Activated CD4-positive, alpha-beta T cell treated with anti-CD3 and anti-CD28 coated beads, Interleukin-2, Interleukin-4, amounts not matched to agents 100 ng/mL and 50 ng/mL, durations not matched to agents 16 hours and 8 hours (primary cell): ENCODE measurements around the gene RYR2.

Experiments
- DNase-seq: peaks from one replicate; pipeline ENCODE4 v3.0.0-alpha.2; 2020; ENCODE audit warnings: low spot score

Gene RYR2

DNA sequence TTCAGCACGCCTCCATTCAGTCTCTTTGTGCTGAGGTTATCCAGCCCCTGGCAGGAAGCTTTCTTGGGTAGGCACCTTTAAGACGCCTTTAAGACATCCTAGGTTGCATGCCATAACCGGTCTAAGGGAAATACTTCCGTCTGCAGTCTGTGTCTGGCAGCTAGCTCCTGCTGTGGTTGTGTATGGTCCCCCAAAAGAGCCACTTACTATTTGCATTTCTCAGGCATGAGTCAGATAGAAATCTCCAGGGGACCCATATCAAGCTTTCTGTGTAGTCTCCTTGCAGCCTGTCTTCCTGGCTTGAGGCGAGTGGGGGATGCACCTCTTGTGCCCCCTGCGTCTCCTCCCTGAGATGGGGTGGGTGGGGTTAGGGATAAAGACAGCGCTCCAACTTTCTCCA, 10.0 kb upstream of the RYR2 start:
- DNase-seq, result no peak

DNA sequence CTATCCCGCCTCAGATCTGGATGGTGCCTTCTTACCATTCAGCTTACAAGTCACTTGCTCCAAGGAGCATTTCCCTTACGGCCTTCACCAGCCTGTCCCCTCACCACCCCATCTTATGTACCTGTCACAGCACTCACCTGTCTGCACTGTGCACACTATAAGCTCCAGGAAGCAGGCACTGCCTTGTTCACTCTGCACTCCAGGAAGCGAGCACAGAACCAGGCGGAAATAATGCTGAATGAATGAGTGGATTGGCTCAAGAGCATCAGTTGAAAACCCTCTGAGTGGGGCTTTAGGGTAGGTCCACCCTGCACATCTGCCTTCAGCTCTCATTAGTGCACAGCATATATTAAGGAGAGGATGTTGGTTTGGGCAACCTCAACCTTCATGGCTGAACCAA, 8.9 kb upstream of the RYR2 start:
- DNase-seq, result no peak

DNA sequence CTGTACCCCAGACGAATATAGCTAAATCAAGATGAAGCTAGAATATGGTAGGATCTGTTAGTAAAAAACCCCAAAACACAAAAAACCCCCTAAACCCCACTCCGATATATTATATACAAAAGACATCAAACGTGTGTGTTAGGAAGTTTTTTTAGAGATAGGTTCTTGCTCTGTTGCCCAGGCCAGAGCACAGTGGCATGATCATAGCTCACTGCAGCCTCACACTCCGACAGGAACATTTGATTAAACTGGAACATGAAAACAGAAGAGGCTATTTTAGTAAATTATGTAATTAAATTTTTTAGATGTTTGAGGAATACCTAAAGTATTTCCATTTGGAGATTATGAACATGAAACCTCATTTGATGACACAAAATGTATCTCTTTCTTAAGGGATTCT, 8.2 kb upstream of the RYR2 start:
- no peak for DNase-seq

DNA sequence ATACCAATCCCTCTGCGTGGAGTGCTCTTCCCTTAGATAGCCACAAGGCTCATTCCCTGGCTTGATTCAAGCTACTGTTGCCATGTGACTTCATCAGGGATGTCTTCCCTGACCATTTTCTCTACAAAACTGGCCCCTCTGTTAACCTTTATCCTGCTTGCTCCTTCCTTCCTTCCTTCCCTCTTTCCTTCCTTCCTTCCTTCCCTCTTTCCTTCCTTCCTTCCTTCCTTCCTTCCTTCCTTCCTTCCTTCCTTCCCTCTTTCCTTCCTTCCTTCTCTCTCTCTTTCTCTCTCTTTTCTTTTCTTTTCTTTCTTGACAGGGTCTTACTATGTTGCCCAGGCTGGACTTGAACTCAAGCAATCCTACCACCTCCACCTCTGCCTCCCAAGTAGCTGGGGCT, 6.2 kb upstream of the RYR2 start:
- no peak for DNase-seq

DNA sequence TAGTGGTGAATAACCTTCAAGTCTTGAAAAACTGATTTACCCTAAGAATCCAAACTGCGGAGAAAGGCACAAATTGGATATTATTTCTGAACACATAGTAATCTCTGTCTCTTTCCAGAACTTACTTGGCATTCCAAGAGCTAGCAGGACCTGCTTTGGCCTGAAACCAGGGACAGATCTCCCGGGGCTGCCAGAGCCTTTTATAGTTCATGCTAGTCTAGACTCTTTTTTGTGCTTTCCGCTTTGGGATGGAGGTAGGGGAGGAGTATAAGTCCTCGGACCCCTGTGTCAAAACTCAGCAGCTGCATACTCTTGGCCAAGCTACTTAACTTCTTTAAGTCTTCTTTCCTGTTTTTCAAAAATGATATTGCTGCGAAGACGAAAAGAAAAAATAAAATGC, 3.8 kb upstream of the RYR2 start:
- no peak for DNase-seq

DNA sequence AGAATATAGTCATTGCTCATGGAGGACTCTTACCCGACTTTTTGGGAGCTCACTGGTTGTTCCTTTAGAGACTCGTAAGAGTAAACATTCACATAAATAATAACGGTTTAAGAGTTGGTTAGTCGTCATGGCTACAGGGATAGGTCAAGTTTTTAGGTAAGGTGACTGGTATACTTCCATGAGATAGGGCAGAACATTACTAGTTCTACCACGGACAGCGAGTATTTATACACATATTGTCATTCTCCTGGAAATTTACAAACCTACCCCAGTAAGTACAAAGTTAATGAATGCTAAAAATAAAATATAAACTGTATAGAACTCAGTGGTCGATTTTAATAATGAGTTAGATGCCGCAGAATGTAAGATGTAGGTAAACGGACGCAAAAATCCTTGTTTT, 1.2 kb upstream of the RYR2 start:
- no peak for DNase-seq

DNA sequence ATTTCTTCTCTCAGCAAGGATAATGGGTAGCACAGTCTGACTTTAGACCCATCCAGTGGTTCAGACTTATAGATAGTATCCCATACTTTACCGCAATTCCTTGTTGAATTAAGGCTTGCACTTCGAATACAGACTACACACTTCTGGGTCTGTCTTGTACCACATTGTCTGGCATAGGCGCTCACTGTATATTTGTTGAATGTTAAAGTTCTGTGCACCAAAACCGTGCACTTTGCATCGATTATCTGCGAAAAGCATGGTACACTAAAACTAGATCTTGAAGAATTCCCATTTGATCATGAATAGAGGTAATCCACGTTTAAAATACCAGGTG, 556 bp upstream of the RYR2 start:
- DNase-seq, result no peak

DNA sequence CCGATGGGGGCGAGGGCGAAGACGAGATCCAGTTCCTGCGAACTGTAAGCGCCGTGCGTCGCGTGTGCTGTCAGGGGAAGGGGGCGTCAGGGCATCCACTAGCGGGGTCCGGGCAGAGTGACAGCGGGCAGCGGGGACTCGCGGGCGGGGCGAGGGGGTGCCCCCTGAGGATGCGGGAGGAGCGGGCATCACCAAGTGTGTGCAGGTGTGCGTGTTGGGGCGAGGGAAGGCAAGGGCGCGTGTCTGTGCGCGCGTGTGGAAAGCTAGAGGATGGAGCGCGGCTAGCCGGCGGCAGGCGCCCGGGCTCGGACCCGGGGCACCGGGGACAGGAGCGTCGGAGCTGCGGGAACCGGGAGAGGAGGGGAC, 525 bp downstream of the RYR2 start:
- DNase-seq, result no peak

DNA sequence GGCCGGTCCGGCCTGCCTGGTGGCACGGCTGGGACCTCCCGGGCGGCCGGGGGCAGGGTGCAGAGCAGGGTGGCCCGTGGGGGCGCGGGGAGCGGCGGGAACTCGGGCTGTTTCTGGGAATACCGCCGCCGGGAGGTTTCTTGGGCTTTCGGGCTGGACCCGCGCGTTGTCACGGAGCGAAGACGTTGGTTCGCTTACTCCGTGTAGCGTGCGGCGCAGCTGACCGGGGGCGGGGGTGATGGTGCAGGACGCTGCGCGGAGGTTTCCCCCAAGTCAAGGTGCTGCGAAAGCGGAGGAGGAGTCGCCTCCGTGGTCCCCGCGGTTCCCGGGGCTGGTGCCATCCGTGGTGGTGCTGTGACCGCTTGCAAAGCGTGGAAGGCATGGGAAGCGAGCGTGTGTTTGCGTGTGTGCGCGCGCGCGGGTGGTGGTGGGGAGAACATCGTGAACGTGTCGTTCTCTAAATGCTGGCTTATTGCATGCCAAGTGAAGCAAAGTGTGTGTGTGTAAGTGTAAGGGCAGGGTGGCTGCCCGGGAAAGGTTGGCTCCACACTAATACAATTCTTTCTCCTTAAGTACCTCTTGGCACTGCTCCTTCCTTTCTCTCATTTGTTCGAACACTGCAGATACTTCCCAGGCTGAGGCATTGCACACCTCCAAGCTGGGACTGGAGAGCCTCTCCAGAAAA, 1.1 kb downstream of the RYR2 start:
- DNase-seq, result no peak

DNA sequence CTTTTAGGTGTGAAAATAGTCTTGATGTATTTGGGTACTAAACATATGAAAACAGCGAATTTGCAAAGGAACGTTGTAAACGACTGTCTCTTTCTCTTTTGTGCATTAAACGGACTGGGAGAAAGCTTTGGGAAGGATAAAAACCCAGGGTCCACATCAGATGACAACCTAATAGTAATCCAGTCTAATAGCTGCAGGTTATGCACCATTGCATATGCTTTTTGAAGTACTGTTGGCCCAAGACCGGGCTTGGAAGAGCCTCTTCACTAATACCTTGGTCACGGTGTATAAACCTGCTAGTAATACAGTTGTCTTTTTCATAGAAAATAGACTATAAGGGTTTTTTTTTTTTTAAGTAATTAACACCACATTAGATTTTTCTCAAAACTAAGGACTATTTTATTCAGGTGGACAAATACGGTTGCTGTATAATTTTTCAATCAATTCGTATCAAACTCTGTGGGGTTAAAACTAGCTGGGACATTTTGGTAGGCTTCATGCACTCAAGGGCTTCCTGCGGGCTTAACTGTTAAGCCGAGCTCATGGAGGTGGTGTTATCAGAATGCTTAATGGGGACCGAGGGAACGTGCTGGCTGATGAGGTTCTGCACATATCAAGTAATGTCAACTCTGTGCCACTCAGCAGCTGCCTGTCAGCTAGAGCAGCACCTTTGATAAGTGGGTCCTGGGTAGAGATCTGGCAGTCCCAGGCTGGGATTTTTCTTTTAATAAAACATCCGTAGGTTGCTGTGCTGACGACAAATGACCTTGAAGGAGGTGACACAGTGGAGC, 2.1 kb downstream of the RYR2 start:
- no peak for DNase-seq

DNA sequence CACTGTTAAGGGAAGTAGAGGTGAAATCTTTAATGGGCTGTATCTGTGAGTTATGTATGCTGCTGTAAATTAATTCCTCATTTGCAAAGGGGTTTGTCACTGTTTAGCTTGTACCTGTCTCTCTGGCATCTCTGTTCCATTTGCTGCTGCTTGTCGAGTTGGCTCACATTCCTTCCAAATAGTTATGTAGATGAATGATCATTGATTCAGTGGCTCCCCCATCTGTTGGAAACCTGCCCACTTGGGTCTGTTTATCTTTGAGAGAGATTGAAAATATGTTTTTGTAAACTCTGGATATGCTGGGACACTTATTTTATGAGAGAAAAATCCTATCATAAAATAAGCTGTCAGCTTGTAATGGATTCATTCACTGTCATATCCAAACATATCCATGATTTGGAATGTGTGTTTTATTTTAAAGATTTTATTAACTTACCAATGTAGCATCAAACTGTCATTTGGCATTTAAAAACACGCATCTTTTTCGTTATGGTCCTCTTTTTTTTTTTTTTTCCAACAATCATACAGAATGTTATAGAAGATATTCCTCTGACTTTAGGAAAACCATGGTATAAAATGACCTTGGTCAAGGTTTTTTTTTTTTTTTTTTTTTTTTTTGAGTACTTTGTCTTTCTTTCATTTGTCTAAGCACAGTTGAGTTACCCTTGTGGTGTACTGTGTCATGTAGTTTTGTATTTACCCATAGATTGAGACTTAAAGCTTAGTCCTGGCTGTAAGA, 3.5 kb downstream of the RYR2 start:
- peak; percentile 6 for DNase-seq

DNA sequence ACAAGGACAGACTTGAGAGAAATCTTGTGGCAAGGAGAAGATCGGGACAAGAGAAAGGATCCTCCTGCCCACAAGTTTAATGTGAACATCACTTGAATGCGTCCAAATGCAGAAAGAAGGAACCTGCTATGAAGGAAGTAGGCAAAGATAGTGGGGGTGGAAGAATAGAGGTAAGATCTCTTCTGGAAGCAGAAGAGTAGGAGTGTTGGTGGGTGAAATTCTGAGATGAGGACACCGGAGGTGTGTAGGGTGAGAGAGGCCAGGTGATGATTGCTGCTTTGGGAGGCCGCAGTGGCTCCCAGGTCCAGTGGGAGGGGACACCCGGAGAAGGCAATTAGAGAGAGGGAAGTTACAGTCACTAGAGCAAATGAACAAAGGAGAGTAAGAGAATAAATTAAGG, 6.8 kb downstream of the RYR2 start:
- no peak for DNase-seq

DNA sequence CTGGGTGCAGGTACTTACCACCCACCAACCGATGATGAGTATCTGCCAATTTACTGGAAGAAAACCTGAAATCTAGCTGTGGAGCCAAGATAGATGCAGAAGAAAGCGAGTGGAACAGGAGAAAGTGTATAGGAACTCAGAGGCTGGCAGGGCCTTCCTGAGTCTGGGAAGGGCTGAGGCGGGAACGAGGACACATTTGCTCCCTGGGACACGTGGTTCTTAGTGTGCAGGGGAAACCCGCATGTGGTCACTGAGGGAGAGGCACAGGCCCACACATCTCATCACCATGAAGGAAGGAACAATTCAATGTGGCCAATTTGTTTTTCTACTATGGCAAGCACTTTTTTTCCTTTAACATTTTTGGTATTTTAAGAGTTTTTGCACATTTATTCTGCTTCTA, 8.2 kb downstream of the RYR2 start:
- no peak for DNase-seq

DNA sequence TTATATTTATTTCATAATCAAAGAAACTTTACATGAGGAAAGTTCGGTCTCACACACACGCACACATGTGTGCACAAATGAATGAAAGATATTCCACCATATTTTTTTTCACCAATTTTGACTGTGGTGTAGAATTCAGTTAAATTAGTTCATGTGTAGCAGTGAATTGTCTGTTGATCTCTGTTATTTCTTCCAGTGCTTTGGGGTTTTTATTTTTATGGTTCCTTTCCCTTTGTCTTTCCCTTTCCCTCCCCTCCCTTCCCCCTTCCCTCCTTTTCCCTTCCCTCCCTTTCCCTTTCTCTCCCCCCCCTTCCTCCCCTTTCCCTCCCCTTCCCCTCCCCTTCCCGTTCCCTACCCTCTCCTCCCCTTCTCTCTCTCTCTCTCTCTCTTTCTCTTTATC, 8.9 kb downstream of the RYR2 start:
- DNase-seq, result no peak

DNA sequence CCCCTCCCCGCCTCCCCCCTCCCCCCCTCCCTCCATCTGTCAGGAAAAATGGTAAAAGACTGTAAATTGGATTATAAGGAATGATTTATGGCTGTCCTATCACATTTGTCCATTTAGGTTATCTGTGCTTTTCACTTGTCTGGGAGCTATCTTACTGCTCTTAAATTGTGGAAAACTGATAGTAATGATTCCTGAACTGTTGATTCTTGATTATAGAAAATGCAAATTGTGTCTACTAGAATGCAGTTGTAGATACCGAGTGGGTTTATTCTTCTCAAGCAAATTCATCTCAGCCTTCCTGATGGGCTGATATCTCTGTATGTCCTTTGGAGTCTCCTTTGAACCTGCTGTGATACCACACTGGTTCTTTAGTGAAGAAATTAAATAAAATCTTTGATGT, 12.3 kb downstream of the RYR2 start:
- no peak for DNase-seq

DNA sequence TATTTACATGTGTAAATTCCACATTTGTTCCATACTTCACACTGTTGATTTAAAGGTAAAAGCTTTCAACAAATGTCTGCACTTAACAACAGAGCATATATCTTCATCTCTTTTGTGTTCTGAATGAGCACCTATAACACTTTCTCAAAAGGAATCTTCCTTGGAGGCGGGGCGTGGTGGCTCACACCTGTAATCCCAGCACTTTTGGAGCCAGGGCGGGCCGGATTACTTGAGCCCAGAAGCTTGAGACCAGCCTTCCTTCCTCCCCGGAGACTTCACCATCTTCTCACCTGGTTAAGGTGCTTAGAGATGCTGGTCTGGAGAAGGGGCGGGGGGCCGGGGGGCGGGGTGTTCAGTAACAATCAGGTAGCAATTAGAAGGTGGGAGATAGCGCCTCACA, 16.5 kb downstream of the RYR2 start:
- no peak for DNase-seq

DNA sequence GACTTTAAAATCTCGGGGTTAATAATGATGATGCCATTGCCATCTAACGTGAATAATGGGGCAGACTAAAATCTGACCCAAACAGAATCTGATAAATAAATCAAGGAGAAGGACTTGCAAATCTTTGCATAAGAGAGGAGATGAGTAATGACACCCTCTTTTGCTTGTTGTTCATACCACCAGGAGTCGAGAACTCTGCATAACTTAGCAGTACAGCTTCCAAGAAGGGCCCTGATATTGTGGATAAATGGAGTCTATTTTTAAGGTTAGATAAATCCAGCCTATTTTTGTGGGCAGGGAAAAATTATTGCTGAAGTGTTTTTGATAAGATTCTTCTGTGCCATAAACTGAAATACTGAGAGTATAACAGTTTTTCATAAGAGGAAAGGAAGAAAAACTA, 17.3 kb downstream of the RYR2 start:
- no peak for DNase-seq

DNA sequence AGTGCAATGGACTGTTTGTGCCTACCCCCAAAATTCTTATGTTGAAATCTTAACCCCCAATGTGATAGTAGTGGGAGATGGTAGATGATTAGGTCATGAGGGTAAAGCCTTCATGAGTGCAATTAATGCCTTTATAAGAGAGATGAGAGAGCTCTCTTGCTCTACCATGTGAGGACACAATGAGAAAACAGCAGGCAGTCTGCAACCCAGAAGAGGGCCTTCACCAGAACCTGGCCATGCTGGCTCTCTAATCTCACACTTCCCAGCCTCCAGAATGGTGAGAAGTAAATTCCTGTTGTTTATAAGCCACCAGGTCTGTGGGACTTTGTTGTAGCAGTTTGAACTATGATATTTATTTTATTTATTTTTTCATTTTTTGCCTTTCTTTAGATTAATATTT, 21.0 kb downstream of the RYR2 start:
- no peak for DNase-seq

DNA sequence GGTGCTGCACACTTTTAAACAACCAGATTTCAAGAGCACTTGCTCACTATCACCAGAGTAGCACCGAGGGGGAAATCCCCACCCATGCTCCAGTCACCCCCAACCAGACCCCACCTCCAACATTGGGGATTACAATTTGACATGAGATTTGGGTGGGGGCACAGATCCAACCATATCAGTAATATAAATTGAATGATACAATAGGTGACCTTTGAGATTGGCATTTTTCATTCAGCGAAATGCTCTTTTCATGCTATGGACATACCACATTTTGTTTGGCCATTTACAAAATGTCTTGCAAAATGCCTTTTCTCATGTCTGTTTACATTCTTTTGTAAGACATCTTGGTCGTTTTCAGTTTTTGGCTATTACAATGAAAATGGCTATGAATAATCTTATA, 23.9 kb downstream of the RYR2 start:
- DNase-seq, result no peak

DNA sequence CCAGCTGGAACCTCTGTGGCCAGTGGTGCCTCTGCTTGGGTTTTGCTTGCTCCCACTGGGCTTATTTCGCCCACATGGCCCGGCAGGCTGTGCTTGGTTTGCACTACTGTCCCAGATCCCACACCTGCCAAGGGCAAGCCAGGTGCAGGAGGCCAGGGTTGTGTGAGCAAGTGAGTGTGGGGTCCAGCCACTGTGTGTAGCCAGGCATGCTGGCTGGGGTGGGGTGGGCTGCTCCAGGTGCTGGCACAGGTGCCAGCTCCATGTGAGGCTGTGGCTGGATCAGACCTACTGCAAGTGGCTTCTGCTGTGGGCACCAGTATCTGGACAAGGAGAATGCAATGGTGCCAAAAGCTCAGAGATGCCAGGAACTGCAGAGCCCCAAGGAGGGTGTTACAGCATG, 28.5 kb downstream of the RYR2 start:
- no peak for DNase-seq

DNA sequence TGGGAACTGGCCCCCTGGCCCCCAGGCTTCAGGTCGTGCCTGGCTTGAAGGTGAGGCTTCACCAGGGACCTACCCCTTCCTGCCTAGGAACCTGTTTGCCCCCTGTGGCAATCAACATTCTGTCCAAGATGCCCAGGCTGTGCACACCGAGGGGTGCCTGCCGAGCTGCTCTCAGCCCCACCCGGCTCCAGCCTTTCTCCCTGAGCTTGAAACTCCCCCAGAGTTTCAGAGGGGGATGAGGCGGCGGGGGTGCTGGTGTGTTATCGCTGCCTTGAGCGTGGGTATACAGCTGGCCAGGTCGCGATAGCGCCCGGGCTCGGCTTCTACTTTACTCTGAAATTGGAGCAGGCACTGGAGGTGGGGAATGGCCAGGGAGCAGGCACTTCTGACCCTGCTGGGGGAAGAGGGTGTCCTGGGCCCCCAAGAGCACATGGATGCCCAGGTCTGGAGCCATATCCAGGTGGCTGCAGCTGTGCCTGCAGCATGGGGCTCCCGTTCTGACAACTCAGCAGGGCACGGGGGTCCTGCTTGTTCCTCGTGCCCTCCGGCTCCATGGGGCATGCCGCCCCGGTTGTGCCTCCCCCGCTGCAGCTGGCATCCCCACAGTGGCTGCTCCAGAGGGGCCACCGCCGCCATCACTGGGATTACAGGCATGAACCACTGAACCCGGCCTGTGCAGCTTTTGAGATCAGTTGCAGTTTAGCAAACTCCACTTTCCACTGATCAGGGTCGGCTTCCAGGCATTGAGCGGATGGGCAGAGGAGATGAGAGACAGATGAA, 29.8 kb downstream of the RYR2 start:
- no peak for DNase-seq

DNA sequence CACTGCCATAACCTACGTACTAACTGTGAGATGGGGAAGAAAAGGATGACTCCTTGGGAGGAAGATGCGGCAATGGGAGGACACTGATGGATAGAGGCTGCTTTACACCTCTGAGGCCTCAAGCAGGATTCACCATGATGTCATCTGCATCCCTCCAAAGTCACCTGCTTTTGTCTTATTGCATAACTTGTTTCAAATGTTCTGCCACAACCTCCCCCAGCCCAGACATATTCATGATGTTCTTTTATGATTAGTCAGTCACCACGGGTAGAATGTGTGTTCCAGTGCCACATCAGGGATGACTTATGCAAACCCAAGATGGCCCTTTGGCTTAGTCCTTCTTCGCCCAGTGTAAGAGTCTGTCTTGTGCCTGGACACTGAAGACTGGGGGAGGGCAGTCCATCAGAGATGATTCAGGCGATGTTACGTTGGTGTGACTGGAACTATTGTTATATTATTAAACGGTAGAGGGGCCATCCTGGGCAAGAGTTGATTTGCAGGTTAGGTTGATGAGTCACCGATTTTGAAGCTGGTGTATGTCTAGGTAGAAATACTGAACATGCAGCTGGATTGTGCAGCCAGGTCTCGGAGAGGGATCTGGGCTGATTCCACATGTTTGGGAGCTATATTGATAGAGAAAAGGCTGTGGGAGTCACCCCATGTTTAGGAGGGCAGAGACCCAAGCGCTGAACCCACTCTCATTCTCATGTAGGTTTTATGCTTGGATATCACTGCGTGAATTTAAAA, 32.6 kb downstream of the RYR2 start:
- no peak for DNase-seq
